GM12878 (cell line): ENCODE data around the gene VSTM2B. TPM values are rescaled to one million over a fixed set of nuclear protein-coding genes. Genes with fewer than 3 reads are reported as not detected.
A peak's percentile ranks its signal among the peaks of the same experiment; 100 is the strongest.

Experiments
- ATAC-seq: fragments of 200-7000 bp; cut with Tn5 transposase; 3 replicates; pipeline ENCODE4 v1.9.1; 2020; ENCODE audit warnings: mild to moderate bottlenecking, moderate library complexity
- BruUV-seq: library from RNA; stranded (reverse); fragments of 400-500 nt; replicated peaks from 2 replicates; lab custom pipeline; 2021; lab: Mats Ljungman, UMichigan
- CTCF ChIA-PET: fragments of 300-600 bp; sonication (Branson Sonifier 250); formaldehyde crosslinking; extraction: SDS; loops from one replicate; lab custom pipeline; 2021; ENCODE audit warnings: inconsistent platforms; lab: Yijun Ruan, JAX
- POLR2A ChIA-PET: fragments of 350-600 bp; formaldehyde crosslinking; extraction: SDS; loops from one replicate; lab custom pipeline; 2021; ENCODE audit warnings: inconsistent platforms; lab: Charles Lee
- RAD21 ChIA-PET: fragments of 300-600 bp; sonication (Branson Sonifier 250); formaldehyde crosslinking; loops from one replicate; lab custom pipeline; 2023; ENCODE audit warnings: antibody characterized with exemption; ENCODE audit not compliant: unreplicated experiment; lab: Charles Lee
- SMC1A ChIA-PET: fragments of 300-600 bp; sonication (Branson Sonifier 250); formaldehyde crosslinking; loops from one replicate; lab custom pipeline; 2023; ENCODE audit not compliant: unreplicated experiment, uncharacterized antibody; lab: Charles Lee
- DNase-seq: peaks from one replicate; pipeline ENCODE4 v3.0.0-alpha.2; 2011; ENCODE audit warnings: low read depth, low spot score
- FAIRE-seq: peaks from 3 replicates; lab custom pipeline; 2011; peaks lifted over from hg19 to GRCh38; lab: Jason Lieb, UNC
- H2AFZ ChIP-seq: 2 replicates; pipeline ENCODE4 v1.6.0; 2011; ENCODE audit warnings: low read depth, low read length, control low read depth; ENCODE audit not compliant: control insufficient read depth
- H3K27ac ChIP-seq: 2 replicates; pipeline ENCODE4 v1.5.1; 2011; ENCODE audit warnings: control low read depth; ENCODE audit not compliant: control insufficient read depth, insufficient read depth
- H3K27me3 ChIP-seq, 2 experiments: replicated peaks in 1 of 2; 2 replicates each; pipeline versions ENCODE4 v1.6.0 to v1.6.1; 2011; ENCODE audit warnings: low read length in 1 of 2; ENCODE audit not compliant: control insufficient read depth in 2 of 2, insufficient read depth in 2 of 2
- H3K36me3 ChIP-seq, 2 experiments: 2 replicates each; pipeline ENCODE4 v1.5.1; 2011; ENCODE audit warnings: low read length in 1 of 2; ENCODE audit not compliant: control insufficient read depth in 2 of 2, insufficient read depth in 2 of 2
- H3K4me1 ChIP-seq: 2 replicates; pipeline ENCODE4 v1.6.1; 2011; ENCODE audit warnings: mild to moderate bottlenecking, low read length, moderate library complexity, mixed read lengths; ENCODE audit not compliant: control insufficient read depth, insufficient read depth
- H3K4me2 ChIP-seq: 2 replicates; pipeline ENCODE4 v1.6.0; 2011; ENCODE audit warnings: control low read depth; ENCODE audit not compliant: control insufficient read depth, insufficient read depth
- H3K4me3 ChIP-seq: fragments of 200-600 bp; sonication (generic); 2 replicates; pipeline ENCODE4 v1.5.1; 2016
- H3K79me2 ChIP-seq: 2 replicates; pipeline ENCODE4 v1.6.0; 2011; ENCODE audit warnings: low read length; ENCODE audit not compliant: control insufficient read depth, insufficient read depth
- H3K9ac ChIP-seq: 2 replicates; pipeline ENCODE4 v1.8.0; 2011; ENCODE audit warnings: low read length, control low read depth, mixed read lengths; ENCODE audit not compliant: control insufficient read depth, insufficient read depth
- H3K9me3 ChIP-seq: replicated peaks from 3 replicates; pipeline ENCODE4 v1.5.1; 2011; ENCODE audit warnings: mild to moderate bottlenecking, low read length; ENCODE audit not compliant: control insufficient read depth, insufficient read depth
- H4K20me1 ChIP-seq: 2 replicates; pipeline ENCODE4 v1.6.0; 2011; ENCODE audit not compliant: control insufficient read depth, insufficient read depth
- CBX3 ChIP-seq: fragments of 200-600 bp; sonication (generic); IDR thresholded peaks from 2 replicates; pipeline ENCODE4 v1.6.1; 2016; ENCODE audit warnings: low read depth, borderline replicate concordance
- CEBPB ChIP-seq, 2 experiments: fragments of 150-350 bp in 1 of 2; IDR thresholded peaks; 2 replicates each; pipeline ENCODE4 v1.6.1; 2012 to 2014; ENCODE audit warnings: low read depth in 2 of 2, low read length in 2 of 2, borderline replicate concordance in 1 of 2, inconsistent platforms in 1 of 2
- EP300 ChIP-seq, 2 experiments: fragments of 150-350 bp in 1 of 2; IDR thresholded peaks; 2 replicates each; pipeline ENCODE4 v1.6.1; 2011 to 2012; ENCODE audit warnings: low read depth in 2 of 2, low read length in 2 of 2, borderline replicate concordance in 1 of 2, improper control_type of control experiment in 1 of 2, inconsistent platforms in 1 of 2; ENCODE audit not compliant: control insufficient read depth in 1 of 2
- GABPA ChIP-seq: IDR thresholded peaks from 2 replicates; pipeline ENCODE4 v1.6.1; 2014; ENCODE audit warnings: antibody characterized with exemption, low read depth, mild to moderate bottlenecking, inconsistent platforms
- IKZF1 ChIP-seq: fragments of 450-650 bp; conservative IDR thresholded peaks from 2 replicates; pipeline ENCODE4 v1.6.1; 2017; ENCODE audit warnings: antibody characterized with exemption, mild to moderate bottlenecking
- KDM1A ChIP-seq: fragments of 200-600 bp; sonication (generic); IDR thresholded peaks from 2 replicates; pipeline ENCODE4 v1.6.1; 2016; ENCODE audit warnings: borderline replicate concordance
- MEF2B ChIP-seq: fragments of 450-650 bp; IDR thresholded peaks from 2 replicates; pipeline ENCODE4 v1.6.1; 2018; ENCODE audit warnings: mild to moderate bottlenecking, moderate library complexity; ENCODE audit not compliant: partially characterized antibody, poor library complexity, severe bottlenecking
- PAX8 ChIP-seq: fragments of 450-650 bp; IDR thresholded peaks from 2 replicates; pipeline ENCODE4 v1.6.1; 2017; ENCODE audit warnings: mild to moderate bottlenecking, moderate library complexity
- POLR2AphosphoS5 ChIP-seq: IDR thresholded peaks from 2 replicates; pipeline ENCODE4 v1.6.1; 2011; ENCODE audit warnings: mild to moderate bottlenecking, low read length, inconsistent platforms
- RUNX3 ChIP-seq: IDR thresholded peaks from 2 replicates; pipeline ENCODE4 v1.6.1; 2012; ENCODE audit warnings: low read length, inconsistent platforms
- SMARCA5 ChIP-seq: fragments of 450-650 bp; IDR thresholded peaks from 2 replicates; pipeline ENCODE4 v1.6.1; 2017; ENCODE audit warnings: mild to moderate bottlenecking
- SREBF1 ChIP-seq: IDR thresholded peaks from 2 replicates; pipeline ENCODE4 v1.6.1; 2012; ENCODE audit warnings: mild to moderate bottlenecking, low read length
- YBX1 ChIP-seq: fragments of 450-650 bp; IDR thresholded peaks from 2 replicates; pipeline ENCODE4 v1.6.1; 2016; ENCODE audit warnings: antibody characterized with exemption
- WGBS: methylation state at CpG from one replicate; pipeline ENCODE4 v1.1.6; 2016; ENCODE audit warnings: low lambda C conversion rate; ENCODE audit not compliant: insufficient replicate concordance, insufficient coverage; ENCODE audit errors: missing lambda C conversion rate; 5-methylcytosine and 5-hydroxymethylcytosine counted together
- in situ Hi-C: fragments of 300-500 bp; cut with MboI; formaldehyde crosslinking; loops from 9 replicates; pipeline ENCODE4 v1.14.3; 2018; ENCODE audit warnings: mixed read lengths
- intact Hi-C: fragments of 100-400 bp; cut with micrococcal nuclease; formaldehyde crosslinking; loops from one replicate; pipeline ENCODE4 v1.14.2; 2022; ENCODE audit not compliant: unreplicated experiment
- polyA plus RNA-seq, 11 experiments: library from polyadenylated mRNA; depleted of rRNA in 4 of 11; unstranded in 6 of 11; stranded (reverse) in 5 of 11; fragments of >200 nt; fragmentation: Nextera tagmentation in 4 of 11; fragmentation: Illumina TruSeq in 1 of 11; extraction: Ambion mirVana in 4 of 11; extraction: Trizol in 1 of 11; gene quantifications; 1 replicate in 1 of 11; 2 replicates in 10 of 11; pipeline versions ENCODE4 v1.2.1 to v1.2.3, GENCODE V29; 2011 to 2016; ENCODE audit warnings: inconsistent platforms in 2 of 11, missing spikeins in 2 of 11, low read depth in 1 of 11
- total RNA-seq, 4 experiments: library from RNA; depleted of rRNA in 3 of 4; stranded (reverse); fragments of >200 nt in 3 of 4; fragmentation: Illumina TruSeq in 1 of 4; extraction: Trizol in 1 of 4; gene quantifications; 2 replicates each; pipeline versions ENCODE4 v1.2.1 to v1.2.3, GENCODE V29; 2013 to 2021
- TF ChIP-seq, protein P1 (sequence below): IDR thresholded peaks from 2 replicates; pipeline ENCODE4 v1.6.1; 2011; ENCODE audit warnings: borderline replicate concordance, low read depth, mild to moderate bottlenecking, moderate library complexity, low read length; ENCODE audit not compliant: insufficient read depth, poor library complexity, severe bottlenecking
- TF ChIP-seq, protein P2 (sequence below): fragments of 450-650 bp; IDR thresholded peaks from 2 replicates; pipeline ENCODE4 v1.6.1; 2016; ENCODE audit warnings: mild to moderate bottlenecking

VSTM2B gene
- total and polyA plus RNA-seq, 10 of the 15 experiments (the other 5 are each of a cell fraction or from before 2014, with no cell fraction given): not detected

- BruUV-seq: no TSS peak
- intact Hi-C loops (no loop called here), in situ Hi-C loops (no loop called here)
- no peak for ATAC-seq
- no peak overlapping the region for H3K9ac ChIP-seq
- H3K4me3 ChIP-seq: no peak overlapping the region
- TF ChIP-seq, protein P1, sequence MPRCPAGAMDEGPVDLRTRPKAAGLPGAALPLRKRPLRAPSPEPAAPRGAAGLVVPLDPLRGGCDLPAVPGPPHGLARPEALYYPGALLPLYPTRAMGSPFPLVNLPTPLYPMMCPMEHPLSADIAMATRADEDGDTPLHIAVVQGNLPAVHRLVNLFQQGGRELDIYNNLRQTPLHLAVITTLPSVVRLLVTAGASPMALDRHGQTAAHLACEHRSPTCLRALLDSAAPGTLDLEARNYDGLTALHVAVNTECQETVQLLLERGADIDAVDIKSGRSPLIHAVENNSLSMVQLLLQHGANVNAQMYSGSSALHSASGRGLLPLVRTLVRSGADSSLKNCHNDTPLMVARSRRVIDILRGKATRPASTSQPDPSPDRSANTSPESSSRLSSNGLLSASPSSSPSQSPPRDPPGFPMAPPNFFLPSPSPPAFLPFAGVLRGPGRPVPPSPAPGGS: no peak
- TF ChIP-seq, protein P2, sequence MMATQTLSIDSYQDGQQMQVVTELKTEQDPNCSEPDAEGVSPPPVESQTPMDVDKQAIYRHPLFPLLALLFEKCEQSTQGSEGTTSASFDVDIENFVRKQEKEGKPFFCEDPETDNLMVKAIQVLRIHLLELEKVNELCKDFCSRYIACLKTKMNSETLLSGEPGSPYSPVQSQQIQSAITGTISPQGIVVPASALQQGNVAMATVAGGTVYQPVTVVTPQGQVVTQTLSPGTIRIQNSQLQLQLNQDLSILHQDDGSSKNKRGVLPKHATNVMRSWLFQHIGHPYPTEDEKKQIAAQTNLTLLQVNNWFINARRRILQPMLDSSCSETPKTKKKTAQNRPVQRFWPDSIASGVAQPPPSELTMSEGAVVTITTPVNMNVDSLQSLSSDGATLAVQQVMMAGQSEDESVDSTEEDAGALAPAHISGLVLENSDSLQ: no peak
- TF ChIP-seq, all 136 proteins: peak for 0
- POLR2A ChIA-PET: no interaction called here
- Histone ChIP-seq H3K27ac (no peak overlapping the region), H4K20me1 (no peaks in the 10 kb centered on the region), H3K36me3 (no peaks in the 10 kb centered on the region), H3K79me2 (no peaks in the 10 kb centered on the region), H3K9me3 (peaks cover 2% of the 10 kb centered on the region; the same call in 1 of the 3 replicates), H3K27me3 (no peaks in the 10 kb centered on the region; a peak in 1 of 4 replicates), H3K4me2 (no peak overlapping the region), H2AFZ (no peak overlapping the region), H3K4me1 (peaks cover 6% of the 10 kb centered on the region)
- RAD21 ChIA-PET: no interaction called here
- FAIRE-seq (no peak), DNase-seq (no peak)
- WGBS: 13% methylated on average over 2 of the region's 2 CpGs
- CTCF ChIA-PET: interaction anchor here (1.3 kb wide), 1 partner anchor 12 kb away, joined by 3 read pairs; no protein-coding TSS in a partner anchor
- SMC1A ChIA-PET: interaction anchor here (1.4 kb wide), 1 partner anchor 37 kb away, joined by 4 read pairs; no protein-coding TSS in a partner anchor
Measured at GRCh38 chr19:29586401-29586800, 60.6 kb downstream of the VSTM2B start.

DNA sequence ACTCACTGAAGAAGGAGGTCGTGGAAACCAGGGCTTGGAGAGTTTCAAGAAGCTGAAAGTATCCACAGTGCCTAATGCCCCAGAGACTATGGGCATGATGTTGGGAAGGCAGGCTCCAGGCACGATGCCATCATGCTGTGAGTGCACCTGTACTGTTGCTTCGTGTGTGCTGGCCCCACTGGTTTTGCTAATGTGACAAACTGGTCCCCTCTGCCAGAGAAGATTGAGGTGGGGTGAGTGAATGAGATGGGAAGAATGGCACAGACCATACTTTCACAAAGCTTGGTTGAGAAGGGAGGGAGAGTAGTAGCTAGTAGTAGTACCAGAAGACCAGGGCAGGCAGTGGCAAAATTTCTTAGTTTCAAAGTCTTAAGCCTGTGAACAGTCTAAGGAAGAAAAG lies 61.3 kb downstream of the VSTM2B start:
- ChIA-PET SMC1A (interaction anchor here (0.6 to 1.4 kb wide), 3 partner anchors 9 to 37 kb away, joined by 3 to 4 read pairs (median 3); no protein-coding TSS in a partner anchor), RAD21 (no interaction called here), POLR2A (no interaction called here), CTCF (interaction anchor here (1.3 kb wide), 1 partner anchor 12 kb away, joined by 3 read pairs; no protein-coding TSS in a partner anchor)
- ATAC-seq: no peak
- Histone ChIP-seq H3K27ac (peak overlapping the region; percentile 18; the same call in 1 of the 2 replicates), H2AFZ (no peak overlapping the region; the same call in 1 of the 2 replicates), H3K4me1 (peaks cover 6% of the 10 kb centered on the region), H4K20me1 (no peaks in the 10 kb centered on the region), H3K27me3 (no peaks in the 10 kb centered on the region; a peak in 2 of 4 replicates), H3K36me3 (no peaks in the 10 kb centered on the region), H3K4me3 (no peak overlapping the region), H3K4me2 (no peak overlapping the region), H3K9ac (no peak overlapping the region; the same call in 1 of the 2 replicates), H3K79me2 (no peaks in the 10 kb centered on the region), H3K9me3 (peaks cover 2% of the 10 kb centered on the region; the same call in 1 of the 3 replicates)
- BruUV-seq: no TSS peak
- 10% methylated on average over 3 of the region's 3 CpGs for WGBS
- no peak for FAIRE-seq
- DNase-seq: no peak
- in situ Hi-C loops (no loop called here), intact Hi-C loops (no loop called here)
- TF ChIP-seq CBX3 (no peak), SMARCA5 (no peak), YBX1 (no peak), CEBPB (IDR thresholded peaks at IDR 0.05; ENCODE audit: borderline replicate concordance in 1 of 2, low read depth in 2 of 2, low read length in 2 of 2) (no peak), IKZF1 (no peak), PAX8 (no peak), RUNX3 (no peak), EP300 (IDR thresholded peaks at IDR 0.05; ENCODE audit: borderline replicate concordance in 1 of 2, control insufficient read depth in 1 of 2, low read depth in 2 of 2, low read length in 2 of 2) (no peak), POLR2AphosphoS5 (no peak), KDM1A (no peak), GABPA (no peak), SREBF1 (no peak), MEF2B (no peak)
